SIG-M5 treated with dmso at 0.1 percent for 504 hours (cell line): ENCODE data around the gene PPP3CA.

Experiments
- DNase-seq: peaks from one replicate; lab custom pipeline; 2025; ENCODE audit not compliant: unreplicated experiment; lab: John Stamatoyannopoulos, UW

The PPP3CA gene

DNA sequence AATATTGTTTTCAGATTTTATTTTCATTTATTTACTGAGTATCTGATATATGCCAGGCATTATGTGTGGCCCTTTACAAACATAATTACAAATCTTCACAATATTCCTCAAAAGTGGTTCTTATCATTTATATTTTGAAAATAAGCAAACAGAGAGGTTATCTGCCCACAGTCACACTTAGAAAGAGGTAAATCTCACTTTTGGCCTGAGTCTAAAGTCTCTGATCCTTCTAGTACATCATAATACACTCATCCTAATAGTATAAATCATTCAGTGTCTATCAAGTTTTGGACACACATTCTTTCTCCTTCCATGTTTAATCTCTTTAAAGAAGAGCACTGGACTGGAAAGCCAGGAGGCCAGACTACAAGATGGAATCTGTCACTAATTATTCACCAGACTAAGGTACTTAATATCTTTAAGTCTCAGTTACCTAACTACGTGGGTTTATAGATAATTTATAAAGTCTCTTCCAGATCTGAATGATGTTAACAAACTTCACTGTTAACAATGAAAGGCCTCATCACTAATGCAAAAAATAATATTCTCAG is 281.3 kb downstream of the PPP3CA start:
- DNase-seq = no peak

DNA sequence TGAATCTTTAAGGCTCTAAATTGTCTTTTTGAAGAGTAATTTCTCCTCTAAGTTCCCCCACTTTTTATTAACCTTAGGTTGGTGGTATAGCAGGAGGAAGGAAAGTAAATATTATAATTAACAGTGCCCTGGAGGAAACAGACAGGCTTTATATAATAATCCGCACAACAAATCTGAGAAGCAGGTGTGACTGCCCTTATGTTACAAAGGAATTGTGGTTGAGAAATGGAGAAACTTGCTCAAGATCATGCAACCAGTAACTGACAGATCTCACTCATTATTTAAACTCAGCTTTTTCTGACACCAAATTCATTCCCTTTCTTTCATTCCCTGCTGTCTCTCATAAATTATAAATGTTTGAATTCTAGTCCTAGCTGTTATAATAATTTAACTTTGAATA is 282.0 kb downstream of the PPP3CA start:
- DNase-seq = peak; percentile 5

DNA sequence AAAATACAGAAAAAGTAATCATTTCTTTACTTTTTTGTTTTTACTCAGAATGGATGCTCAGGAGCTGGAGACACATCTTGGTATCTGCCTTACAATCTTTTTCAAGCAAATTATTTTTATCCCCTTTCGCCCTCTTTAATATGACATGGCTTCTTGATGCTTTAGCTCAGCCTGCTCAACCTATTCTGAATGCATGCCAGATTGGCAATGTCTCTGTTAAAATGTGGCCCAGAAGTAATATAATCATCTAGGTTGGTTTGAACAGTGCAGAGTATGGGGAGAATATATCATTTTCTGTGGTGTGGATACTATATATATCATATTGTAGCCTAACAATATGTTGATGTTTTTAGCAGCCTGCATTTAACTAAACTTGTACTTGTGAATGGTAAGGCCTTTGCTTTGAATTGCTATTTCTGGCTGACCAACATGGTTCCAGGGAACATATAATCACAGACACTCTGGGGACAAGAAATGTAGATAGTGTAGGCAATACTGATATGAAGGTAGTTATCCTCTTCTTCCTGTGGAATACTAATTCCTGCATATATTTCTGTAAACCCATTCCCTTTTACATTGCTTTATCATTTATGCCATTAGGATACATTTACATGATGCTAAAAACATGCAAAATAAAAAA is 282.7 kb downstream of the PPP3CA start:
- DNase-seq = no peak

DNA sequence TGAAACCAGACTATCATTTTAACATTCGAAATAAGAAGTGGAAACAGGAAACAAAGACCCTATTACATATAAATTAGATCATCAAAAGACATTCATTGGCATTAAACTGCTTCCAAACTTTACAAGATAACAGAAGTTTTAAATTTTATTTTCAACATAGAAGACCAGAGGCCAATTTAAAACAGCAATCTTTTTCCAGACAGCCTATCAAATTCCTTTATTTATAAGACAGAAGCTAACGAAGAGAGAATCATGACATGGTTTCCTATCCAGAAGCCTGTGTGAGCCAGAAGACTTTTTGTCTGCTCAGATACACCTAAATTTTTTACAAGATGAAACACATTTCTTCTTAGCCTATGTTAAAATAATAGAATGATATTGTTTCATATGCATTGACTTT is 291.9 kb downstream of the PPP3CA start:
- no peak for DNase-seq

DNA sequence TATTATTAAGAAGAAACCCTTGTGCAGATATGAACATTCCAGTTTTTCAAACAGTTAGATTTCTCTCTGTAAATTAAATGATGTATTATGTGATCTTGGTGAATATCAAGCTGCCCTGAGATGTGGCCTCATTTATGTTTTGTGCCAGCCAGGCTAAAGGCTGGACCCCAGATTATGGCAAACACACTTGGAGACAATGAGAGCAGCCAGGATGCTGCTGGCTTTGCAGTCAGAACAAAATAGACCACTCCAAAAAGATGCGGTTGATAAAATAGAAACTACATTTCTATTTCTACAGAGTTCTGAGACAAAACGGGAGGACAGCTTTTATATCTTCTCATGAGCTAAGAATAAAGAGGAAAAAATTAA is 296.5 kb downstream of the PPP3CA start:
- no peak for DNase-seq

DNA sequence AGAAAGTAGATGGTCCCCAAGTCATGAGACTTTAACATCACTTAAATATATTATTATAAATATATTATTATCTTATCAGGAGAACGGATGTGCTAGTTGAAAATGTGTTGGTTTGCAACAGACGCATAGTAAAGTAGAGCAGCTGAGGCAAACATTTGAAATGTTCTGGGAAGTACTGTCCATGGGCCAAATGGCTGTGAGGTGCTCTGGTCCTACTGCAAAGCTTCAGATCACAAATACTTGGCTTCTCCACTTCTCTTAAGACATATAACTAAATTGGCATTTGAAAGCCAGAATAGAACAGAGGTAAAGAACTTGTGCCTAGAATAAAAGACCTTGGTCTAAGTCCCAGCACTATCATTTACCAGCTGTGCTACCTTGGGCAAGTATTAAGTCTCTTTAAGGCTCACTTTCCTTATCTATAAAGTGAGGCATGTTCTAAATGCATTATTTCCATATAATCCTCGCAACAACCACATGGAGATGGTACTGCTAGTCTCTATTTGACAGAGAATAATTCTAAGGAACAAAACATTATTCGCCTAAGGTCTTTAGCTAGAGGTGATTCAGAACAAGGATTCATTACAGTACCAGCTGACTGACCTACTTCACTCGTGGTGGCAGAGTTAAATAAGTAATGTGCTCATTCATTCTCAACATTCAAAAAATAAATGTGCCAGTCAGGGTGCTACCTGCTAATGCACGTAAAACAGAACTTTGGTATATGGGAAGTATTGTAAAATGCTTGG is 297.1 kb downstream of the PPP3CA start:
- DNase-seq = no peak

DNA sequence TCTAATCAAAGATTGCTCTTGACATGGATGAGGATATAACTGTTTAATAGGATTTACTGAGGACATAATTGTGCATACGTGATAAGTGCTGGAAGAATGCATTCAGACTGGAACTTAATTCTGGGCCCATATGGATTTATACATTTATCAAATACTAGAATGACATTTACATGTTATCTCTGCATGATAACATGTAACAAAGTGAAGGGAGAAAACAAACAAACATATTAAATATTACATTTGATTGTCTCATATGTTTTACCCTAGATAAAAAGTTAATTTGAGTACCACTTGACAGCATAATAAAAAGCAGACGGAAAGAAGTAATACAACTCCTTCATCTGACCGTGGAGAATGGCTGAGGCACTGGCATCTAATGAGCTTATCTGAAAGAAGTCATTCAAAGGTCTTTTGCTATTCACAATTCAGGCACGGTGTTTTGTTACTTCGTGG is 297.8 kb downstream of the PPP3CA start:
- no peak for DNase-seq

DNA sequence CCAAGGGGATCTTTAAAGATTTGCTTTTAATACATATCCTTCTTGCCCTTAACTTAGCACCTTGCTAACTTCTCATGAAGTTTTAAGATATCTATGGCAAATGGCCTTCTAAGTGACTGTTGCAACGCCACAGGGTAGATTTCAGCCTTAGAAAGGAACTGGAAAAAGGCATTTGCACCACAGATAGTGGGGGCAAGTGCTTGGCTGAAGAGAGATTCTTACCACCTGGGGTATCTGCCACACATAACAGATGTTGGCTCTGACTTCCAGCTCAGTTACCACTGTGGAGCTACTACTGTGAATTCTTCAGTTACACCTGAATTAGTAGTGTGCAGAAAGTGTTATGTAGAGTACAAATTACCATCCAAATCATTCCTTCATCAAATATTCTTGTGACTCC is 302.6 kb downstream of the PPP3CA start:
- DNase-seq = no peak

DNA sequence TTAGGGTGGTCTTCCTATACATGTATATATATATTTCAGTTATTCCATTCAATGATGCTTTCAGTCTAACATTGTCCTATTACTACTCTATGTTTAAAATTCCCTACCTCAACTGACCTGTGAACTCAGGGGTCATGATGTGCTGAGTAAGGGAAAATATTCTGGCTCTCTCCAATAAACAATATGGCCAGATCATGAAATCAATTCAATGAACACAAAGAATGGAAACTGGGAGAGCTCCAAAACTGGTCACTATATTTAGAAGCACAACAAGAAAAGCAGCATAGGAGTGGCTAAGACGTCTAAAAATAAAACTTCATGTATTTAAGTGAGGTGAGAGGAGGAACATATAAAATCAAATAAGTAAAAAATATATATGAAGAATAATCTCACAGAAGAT is 304.5 kb downstream of the PPP3CA start:
- DNase-seq = no peak

DNA sequence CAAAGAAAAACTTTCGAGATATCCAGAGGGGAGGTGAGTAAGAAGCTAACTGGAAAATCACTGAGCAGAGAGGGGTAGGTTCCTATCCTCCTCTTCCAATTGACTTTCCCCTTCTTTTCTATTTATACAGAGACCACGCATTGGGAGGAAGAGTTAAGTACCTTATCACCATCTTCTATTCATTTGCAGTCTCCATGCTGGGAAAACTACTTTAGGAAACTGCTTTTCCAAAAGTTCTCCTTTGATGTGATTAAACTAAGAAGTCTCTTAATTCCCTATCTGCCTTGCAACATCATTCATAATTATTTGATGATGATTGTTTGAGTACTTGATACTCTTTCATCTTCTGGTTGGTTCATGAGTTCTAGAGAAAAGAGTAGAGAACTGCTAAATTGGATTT is 306.6 kb downstream of the PPP3CA start:
- no peak for DNase-seq

DNA sequence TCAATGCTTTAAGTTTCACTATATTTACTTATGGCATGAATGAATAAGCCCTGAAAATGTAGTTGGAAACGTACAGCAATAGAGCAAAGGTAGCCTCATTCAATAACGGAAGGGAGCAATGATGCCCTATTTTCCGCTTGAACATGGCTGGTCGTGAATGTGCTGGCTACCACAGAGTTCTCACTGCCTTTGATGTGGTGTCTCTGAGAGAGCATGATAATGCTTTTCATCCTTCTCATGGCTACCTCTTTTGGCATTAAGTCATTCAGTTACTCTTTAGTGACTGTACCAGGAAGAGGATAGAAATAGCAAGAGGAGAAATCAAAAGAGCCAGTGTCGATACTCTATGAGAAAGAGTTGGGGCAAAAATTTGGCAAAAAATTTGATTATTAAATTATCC is 308.0 kb downstream of the PPP3CA start:
- DNase-seq = no peak

DNA sequence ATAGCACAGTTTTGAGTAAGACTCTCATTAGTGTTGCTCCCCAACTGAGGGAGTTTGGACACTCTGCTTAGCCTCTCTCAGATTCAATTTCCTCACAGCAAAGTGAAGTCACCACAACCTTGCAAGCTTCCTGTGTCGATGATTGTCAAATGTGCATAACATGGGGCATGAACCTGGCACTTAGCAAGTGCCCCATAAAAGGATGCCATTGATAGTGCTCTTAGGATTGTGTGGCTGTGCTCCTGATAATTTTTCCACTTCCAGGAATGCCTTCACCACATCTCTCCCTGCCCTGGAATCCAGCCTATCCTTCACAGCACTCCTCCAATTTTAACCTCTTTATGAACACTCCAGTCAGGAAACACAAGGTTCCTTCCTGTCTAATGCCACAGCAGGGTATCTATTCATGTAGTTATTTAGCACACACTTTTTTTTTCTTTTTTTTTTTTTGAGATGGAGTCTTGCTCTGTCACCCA is 309.4 kb downstream of the PPP3CA start:
- no peak for DNase-seq

DNA sequence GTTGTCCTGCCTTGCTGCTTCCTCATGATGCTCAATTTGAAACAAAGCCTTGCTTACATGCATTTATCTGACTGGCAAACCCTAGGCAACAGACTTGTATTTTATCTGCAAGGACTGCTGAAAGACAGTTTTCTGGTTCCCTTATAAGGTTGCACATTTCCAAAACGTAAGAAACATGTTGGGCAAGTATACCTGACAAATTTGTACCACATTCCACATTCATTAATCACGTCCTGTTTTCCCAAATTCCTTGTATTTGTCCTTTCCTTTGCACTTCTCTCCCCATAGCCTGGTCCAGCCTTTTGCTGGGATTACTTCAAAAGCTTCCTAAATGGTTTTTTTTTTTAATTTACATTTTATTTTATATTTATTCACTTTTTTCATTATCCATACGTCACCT is 310.1 kb downstream of the PPP3CA start:
- DNase-seq = no peak

DNA sequence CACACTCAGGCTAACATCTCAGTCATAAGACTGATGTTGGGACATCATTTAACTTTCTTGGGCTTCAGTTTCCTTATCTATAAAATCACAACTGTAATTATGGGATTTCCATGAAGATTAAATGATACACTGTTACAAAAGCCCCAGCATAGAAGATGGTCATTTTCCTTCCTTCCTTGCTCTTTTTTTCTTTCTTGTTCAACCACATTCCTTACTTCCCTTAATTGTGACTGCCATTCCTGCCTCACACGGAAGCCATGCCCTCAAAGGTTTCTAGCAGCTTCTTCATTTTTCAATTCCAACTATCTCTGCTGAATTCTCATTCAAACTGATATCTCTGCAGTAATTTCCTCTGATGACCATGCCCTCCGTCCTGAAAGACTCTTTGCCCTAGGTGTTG is 311.8 kb downstream of the PPP3CA start:
- no peak for DNase-seq

DNA sequence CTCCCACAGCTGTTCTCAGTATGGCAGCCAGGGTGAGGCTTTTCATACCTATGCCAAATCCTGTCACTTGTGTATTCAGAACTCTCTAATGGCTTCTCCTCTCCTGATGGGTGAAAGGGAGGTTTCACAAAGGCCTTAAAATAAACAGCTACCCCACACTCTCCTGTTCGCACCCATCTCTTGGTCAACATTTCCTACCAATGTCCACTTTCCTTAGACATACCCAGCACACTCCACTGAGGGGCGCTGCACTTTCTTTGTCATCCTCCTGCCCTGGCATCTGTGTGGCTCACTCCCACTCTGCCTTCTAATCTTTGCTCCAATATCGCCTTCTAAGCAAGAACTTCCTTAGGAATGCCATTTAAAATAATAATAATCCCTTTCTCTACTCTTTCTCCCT is 313.3 kb downstream of the PPP3CA start:
- no peak for DNase-seq

DNA sequence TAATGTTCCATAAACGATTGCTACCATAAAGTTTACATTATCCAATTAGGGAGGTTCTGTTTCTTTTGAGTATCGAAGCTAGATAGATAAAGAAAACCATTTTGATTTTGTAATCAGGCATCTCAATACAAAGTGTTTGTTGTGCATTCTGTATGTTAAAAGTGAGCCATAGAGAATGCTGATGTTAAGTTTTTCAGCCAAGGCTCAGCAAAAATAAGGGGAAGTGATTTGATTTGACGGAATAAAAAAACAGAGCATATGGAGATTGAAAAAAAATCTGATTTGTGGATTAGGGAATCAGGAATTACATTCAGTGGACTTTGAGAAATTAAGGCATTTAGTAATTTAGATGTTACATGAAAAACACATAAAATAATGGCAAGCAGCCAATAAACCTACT is 314.8 kb downstream of the PPP3CA start:
- DNase-seq = no peak

DNA sequence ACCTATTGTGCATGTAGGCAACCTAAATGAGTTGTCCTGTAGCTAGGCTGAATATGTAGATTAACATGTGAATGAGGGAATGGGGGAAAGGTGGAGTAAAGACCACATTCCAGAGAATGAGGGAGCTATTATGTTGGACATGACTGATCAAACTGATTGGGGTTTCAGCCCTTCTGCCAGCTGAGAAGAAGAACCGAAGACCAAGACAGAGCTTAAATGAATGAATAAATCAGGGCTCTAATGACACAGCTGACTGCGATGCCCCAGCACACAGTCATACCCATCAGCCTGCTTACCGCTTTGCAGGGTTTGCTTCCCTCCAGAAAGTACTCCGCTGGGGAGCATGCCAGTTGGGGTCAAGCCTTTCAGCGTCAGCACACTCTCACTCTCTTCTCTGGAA is 315.4 kb downstream of the PPP3CA start:
- no peak for DNase-seq

DNA sequence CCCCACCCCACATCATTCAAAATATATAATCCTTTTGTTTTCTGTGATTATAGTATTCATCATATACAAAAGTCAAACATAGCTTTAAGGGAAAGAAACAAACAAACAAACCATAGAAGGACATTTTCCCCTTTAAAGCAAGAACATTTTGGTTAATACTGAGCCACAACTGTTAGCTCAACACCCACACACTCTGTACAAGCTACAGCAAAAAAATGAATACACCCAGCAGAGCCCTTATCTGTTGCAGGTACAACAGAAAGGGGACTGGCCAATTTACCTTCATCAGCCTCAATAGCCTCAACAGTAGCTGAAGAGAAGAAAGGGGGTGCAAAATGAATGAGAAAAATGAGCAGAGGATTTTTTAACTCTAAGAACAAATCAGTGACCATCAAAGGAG is 318.4 kb downstream of the PPP3CA start:
- no peak for DNase-seq

DNA sequence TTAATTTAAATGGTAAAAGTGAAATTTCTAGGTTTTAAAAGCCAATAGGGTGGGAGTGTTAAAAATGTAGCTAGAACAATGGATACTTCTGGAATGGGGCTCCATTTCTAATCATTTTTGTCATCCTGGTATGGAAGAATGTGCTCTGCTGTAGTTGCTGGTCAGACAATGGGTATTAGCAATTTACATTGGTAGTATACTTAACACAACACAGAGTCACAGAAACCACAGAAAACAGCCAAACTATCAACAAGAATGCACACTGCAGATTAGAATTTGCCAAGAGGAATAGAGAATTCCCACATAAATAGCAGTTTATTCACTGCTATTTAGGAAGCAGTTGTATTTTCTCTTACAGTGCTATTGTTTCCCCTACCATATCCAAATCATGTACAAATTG is 319.6 kb downstream of the PPP3CA start:
- no peak for DNase-seq

DNA sequence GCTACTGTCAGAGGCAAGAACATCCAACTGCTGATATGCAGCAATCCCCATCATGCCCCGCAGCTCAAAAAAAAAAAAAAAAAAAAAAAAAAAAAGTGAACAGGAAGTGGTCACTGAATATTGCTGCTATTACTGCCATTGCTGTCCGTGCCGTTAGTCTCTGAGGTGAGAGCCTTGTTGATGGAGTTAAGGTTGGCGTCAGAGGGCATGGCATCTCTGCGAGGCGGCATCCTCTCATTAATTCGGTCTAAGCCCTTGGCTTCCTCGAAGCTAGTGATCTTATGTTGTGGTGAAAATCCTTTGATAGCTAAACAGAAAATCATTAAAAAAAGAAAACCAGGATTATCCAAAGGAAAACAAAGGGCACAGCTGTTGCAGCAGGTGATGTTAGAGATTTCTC is 321.6 kb downstream of the PPP3CA start:
- no peak for DNase-seq

DNA sequence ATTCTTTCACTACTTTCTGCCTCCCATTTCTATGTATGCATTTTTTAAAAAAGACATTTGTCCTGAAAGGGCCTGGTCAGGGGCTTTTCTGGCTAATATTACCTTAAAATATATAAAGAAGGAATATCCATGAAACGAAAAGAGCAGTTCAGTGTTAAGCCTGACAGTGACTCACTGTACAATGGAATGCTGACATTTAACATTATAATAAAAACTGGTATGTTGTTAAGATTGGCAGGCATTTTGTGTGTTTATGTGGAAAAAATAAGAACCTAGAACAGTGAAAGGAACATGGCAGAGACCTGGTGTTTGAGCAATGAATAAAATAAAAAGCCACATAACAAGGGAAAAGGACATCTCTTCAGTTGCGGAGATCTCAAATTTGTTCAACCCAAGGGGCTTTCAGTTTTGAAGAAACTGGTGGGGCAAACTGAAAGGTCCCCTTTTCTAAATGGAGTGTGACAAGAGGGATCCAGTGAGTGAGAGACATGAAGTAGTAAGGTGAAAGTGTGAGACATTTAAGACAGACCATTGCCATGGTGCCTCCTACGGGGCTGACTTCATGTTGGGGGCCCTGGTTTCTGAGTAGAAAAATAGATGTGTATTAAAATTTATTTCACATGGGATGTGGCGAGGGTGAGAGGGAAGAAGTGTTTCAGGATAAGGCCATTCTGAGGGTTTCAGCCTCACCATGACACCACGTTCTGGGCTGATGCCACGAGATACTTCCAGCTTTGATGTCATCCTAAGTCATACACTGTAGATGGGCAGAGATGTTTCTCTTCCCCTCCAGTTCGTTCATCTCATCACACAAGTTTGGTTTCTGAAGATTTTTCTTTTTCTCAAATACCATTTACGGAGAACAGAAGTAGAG is 324.9 kb downstream of the PPP3CA start:
- DNase-seq = no peak

DNA sequence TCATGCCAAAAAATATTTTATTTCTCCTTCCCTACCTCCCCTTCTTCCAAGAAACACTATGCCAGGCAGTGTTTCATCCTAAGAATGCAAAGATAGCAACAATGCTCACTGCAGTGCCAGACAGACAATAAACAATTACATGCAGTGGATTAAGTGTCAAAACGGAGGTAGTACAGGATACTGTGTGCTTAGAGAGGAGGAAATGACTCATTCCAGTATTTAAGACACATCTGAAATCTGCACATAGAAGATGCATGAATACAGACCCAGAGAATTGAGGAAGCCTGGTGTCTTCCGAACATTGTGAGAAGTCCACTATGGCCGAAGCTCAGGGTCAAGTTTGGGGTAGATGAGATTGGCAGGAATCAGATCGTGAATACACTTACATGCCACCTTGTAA is 326.4 kb downstream of the PPP3CA start:
- peak; percentile 79 for DNase-seq
